GM19395 (cell line): ENCODE results near the gene CTNNBIP1.
"Not testable (repeated sequence)": the region's sequence is repeated elsewhere in the genome, so short reads cannot be mapped to it uniquely, and the experiment has no call there.

Experiments used
- ATAC-seq: cut with Tn5 transposase; IDR thresholded peaks from one replicate; pipeline ENCODE4 v1.9.1; 2021; ENCODE audit warnings: mild to moderate bottlenecking, moderate library complexity; ENCODE audit not compliant: unreplicated experiment

CTNNBIP1 gene, protein sequence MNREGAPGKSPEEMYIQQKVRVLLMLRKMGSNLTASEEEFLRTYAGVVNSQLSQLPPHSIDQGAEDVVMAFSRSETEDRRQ

DNA sequence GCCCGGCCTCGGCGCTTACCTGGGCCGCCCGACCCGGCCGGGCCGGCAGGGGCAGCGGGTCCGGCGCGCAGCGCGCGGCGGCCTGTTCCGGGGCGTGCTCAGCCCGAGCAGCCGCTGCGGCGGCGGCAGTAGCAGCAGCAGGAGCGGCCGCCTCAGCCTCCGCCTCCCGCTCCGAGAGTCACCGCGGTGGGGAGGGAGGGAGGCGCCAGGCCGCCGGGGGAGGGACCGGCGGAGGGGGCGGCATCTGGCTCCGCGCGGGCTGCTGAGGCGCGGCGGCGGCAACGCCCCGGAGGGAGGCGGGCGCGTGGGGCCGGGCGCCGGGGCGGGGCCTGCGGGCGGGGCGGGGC, at the start of gene CTNNBIP1:
TSS of gene CTNNBIP1 (minus strand) at position 194 of the 347 bp plus-strand sequence. CDS start 38,205 bp downstream, outside the sequence.
- peak; percentile 71 for ATAC-seq

DNA sequence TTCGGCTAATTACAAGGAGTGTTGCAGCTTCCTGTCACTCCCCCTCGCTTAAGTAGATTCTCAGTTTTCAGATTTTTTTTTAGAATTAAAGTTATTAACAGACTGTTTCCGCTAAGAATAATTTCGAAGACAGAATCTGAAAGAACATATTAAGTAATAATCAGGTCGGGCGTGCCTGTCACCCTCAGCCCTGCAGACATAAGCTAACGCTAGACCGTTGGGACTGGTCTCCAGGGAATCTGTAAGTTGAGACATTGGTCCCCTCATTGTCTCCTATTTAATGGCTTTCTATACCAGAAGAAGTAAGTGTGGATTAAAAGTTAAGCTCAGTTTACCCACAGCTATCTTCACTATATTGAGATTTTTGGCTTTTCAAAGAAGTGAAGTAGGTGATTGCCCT, 47.7 kb upstream of the CTNNBIP1 start:
- ATAC-seq: no peak

DNA sequence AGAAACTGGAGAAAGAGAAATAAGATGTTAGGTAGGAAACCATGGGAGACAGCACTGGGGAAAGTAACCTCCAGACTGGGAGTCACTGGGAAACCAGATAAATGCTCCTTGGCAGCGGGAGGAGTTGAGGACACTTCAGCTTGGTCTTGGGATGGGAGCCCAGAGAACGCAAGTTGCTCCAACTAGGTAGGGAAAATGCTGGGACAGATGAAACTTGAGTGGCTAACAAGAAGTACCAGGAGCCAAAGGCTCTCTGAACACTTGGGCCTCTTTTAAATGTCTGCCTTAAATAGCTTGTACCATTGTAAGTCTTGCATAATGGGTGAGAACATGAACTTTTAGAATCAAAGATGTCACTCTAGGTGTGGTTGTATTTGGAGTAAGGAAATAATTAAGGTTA, 36.2 kb upstream of the CTNNBIP1 start:
- no peak for ATAC-seq

DNA sequence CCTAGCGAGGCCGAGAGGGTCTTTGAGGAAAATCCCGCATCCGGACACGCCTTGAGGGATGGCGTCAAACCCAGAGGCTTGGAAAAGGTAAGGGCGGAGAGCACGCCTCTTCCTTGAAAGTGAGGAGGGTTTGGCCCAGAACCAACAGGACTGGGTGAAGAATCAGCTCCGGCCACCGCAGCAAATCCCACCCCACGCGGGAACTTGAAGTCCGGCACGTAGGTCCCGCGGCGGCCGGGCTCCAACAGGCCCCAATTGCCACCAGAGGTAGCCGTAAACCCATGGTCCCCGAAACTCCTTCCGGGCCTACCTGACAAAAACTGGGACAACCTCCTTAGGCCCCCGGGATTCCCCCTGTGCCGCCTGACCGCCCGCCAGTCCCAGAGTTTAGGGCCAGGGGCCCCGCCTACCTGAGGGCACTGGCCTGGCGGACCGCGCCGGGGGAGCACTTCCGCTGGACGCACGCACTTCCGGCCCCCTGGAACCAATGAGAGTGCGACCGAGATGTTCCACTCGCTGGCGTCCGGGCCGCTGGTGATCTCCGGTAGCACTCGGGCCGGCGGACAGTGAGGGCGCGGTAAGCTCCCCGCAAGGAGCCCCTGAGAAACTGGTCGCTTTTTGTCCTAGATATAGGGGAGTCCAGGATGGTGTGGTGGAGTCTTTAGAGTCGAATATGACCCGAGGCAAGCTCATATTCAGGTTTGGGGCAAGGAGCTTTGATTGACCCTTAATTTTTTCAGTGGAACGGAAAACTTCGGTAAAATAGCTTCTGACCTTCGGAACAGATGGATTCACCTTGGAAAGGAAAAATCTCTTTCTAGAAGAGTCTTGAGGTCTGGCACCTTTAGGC, 33.1 kb upstream of the CTNNBIP1 start, which contains the start of the genes LZIC and NMNAT1:
TSS of gene LZIC (minus strand) at position 453 of the 850 bp plus-strand sequence. CDS start 6,772 bp downstream, outside the sequence.
TSS of gene NMNAT1 (plus strand) at position 537 of the 850 bp plus-strand sequence. CDS start 28,599 bp downstream, outside the sequence.
- ATAC-seq: peak; percentile 92

DNA sequence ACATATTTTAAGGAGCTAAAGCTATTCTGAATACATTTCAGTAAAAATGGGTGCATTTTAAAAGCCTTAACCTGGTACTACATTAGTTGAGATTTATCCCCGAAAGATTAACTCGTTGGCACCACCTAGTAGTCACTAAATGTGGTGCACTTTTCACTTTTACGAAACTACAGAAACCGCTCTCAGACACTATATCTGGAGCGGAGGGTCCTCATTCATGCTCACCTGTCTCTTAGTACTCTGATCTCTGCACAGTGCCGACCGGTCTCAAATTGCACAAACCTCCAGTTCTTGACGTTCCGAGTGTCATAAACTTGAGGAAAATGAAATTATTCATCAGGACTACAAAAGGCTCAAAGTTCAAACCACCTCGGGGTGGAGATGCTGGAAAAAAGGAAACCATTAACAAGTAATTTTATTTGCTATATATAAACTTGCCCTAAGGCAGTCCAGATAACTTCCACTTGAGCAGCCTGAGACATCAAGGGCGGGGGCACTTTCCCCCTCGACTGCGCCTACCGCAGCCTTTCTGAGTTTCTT, 32.4 kb upstream of the CTNNBIP1 start:
- peak; percentile 43 for ATAC-seq

DNA sequence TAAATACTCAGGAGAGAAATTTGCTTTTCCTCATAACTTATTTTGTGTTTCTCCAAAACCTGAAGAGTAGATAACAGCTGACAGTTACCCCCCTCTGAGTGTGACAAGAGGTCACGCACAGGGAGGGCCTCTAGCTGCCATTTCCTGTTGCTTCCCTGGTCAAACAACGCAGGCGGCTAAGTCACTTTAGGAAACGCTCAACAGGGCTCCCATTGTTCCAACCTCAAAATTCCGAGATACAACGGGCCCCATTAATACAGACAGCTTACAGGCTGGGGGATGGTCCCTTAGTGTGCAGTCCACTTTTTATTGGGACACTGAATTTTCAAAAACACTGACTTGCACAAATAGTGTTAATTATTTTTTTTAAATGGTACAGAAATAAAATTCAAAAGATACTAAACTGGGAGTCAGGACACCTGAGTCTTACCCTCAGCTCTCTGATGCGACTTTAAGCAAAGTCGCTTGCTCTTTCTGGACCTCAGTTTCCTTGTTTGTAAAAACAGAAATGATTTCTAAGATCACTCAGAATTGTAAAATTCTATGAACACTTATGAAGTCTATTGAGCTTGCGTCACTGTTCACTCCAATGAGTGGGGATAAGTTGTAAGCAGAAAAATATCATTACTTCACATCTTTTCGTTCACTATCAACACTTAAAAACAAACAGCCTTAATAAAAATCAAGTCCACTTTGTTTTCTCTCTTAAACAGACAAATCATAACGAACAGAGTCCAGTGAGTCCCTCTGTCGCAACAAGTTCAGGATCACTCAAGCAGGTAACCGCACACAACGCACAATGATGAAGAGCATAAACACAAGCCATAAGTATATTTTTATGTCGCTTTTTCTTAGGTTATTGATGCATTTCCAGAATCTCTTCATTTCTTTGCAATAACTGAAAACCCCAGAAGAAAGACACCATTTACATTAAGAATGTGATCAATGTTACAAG, 19.6 kb upstream of the CTNNBIP1 start:
- no peak for ATAC-seq

DNA sequence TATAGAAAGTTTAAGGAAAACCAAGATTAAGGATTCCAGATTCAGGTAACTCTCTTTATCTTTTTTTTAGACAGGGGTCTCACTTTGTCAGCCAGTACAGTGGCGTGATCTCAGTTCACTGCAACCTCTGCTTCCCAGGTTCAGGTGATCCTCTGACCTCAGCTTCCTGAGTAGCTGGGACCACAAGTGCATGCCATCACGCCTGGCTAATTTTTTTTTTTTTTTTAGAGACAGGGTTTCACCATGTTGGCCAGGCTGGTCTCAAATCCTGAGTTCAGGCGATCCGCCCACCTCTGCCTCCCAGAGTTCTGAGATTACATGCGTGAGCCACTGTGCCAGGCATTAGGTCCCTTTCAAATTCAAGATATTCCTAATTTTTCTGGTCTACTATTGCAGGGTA, 17.2 kb upstream of the CTNNBIP1 start:
- no peak for ATAC-seq

DNA sequence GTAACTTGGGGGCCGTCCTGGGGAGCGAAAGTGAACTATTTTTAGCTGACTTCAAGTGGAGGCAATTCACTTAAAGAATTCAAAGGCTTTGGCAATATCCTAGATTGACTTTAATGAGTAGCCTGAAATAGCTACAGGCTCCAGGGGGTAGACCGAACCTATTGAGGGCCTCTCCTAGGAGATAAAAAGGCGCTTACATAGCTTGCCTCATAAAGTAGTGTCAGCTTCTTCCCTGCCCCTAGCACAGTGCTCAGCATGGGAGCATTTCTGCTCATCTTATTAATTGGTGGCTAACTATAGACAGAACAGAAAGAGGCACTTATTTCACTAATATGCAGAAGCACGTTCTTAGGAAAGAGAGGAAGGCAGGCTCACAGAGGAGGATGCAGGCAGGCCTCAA, 12.3 kb upstream of the CTNNBIP1 start:
- no peak for ATAC-seq

DNA sequence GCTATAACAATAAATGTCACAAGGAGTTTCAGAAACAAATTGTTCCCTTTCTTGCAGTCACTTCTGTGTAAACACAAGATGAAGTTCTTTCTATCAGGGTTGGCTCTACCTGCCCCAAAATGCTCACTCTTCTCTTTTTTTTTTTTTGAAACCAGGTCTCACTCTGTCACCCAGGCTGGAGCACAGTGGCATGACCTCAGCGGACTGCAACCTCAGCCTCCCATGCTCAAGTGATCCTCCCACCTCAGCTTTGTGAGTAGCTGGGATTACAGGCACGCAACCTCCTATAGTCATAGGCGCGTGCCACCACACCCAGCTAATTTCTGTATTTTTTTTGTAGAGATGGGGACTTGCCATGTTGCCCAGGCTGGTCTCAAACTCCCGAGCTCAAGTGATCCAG, 10.5 kb upstream of the CTNNBIP1 start:
- ATAC-seq: no peak

DNA sequence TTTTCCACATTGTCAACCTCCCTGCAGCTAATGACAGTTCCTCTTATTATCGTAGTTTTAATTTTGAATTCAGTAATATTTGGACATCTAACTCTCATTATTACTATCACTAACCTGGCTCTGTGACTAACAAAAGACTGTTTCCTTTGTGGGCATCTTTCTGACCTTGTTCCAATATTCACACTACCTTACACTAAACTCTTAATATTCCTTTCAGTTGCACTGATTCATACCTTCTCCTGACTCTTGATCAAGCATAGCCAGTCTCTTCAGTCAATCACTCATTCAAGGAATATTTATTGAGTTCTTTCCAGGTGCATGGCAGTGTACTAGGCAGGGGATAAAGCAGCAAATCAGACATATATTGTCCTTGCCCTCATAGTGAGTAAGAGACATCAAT, 7.8 kb upstream of the CTNNBIP1 start:
- no peak for ATAC-seq

DNA sequence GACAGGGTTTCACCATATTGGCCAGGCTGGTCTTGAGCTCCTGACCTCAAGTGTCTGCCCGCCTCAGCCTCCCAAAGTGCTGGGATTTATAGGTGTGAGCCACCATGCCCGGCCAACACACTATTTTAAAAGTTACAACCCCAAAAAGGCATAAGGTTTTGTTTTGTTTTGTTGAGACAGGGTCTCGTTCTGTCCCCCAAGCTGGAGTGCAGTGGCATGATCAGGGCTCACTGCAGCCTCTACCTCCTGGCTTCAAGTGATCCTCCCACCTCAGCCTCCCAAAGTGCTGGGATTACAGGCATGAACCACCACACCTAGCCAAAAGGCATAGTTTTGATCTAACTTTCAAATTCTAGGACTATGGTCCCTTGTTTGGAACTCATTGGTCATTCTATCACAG, 7.4 kb upstream of the CTNNBIP1 start:
- ATAC-seq: not testable (repeated sequence)

DNA sequence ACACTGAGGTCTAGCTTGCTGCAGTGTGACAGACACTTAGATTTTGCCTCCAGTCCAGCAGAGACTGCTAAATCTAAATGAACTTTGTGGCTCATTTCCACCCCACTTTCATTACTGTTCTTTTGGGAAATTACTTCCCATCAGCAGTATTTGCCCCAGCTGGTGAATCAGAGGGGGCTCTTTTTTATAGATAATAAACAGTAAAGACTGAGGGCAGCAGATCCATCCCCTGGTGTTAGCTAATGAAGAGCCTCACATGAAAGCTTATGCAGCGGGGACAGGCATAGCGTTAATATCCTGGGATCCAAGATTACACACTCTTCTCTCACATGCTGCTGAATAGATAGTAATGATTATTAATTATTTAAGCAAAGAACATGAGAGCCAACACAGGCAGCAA, 6.4 kb upstream of the CTNNBIP1 start:
- ATAC-seq: no peak

DNA sequence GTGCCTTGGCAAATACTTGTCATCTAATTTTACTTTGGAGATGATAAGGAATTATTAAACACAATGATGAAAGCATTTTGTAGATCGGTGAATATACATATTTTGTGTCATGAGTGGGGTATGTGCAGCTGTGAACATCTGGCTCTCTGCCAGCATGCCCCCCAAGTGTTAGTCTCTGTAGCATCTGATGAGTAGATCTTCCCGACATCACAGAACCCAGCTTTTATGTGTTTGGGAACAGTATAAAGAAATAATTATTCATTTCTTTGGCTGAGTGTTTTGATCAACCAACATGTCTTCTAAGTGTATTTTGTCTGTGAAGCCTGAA, 4.5 kb upstream of the CTNNBIP1 start:
- ATAC-seq: no peak

DNA sequence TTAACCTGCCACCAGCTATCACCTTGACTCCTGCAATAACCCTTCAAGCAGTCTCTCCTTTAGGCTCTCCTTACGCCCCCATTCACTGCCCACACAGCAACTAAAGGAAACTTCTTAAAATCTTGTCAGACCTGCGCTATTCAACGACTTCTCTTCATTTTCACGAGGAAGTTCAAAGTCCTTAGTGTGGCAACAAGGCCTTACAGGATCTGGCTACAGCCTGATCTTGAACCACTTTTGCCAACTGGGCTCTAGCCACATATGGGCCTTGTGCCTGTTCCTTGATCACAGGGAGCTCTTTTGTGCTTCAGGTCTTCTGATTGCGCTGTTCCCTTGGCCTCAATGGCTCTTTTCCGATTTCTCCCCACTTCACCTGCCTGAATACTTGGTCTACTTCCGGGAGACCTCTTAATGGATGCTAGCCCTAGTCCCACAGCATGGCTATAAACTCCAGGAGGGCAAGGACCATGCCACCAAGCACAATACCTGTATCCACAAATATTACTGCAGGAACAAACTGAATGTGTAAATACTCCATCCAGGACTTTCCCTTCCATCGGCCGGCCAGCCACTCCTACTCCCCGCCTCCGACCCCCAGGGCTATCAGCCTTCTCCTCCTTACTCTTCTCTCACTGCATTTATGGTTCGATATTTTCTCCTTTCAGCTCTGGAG, 2.3 kb upstream of the CTNNBIP1 start:
- ATAC-seq: no peak

DNA sequence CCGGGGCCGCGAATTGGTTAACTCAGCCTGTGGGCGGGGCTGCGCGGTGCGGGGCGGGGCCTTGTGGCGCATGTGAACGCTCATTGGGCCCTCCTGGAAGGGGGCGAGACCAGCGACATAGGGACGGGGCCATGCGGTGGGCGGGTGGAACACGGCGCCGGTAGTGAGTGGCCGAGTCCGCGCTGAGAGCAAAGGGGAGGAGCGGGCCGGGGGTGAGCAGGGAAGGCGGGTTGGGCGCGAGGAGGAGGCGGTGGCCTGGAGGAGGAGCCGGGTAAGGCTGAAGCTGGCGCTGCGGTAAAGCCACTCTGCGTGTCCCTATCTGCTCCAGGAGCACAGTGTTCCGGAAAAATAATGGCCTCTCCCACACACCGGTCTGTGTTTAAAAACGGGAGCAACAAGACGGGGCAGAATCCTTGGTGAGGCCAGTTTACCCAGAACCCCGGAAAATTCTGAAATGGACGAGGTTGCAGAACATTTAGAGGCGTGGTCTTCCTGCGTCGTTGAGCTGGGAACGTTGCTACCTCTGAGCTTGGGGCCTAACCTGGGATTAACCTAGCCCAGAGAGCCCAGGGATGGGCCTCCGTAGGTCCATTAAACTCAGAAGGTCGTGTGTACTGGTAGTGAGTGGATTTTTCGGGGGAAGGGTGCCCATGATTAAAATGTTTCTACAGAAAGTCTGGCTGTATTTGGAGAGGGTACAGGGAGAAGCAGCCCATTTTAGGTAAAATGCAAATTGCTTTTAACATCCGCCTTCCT, 532 bp upstream of the CTNNBIP1 start:
- peak; percentile 93 for ATAC-seq

DNA sequence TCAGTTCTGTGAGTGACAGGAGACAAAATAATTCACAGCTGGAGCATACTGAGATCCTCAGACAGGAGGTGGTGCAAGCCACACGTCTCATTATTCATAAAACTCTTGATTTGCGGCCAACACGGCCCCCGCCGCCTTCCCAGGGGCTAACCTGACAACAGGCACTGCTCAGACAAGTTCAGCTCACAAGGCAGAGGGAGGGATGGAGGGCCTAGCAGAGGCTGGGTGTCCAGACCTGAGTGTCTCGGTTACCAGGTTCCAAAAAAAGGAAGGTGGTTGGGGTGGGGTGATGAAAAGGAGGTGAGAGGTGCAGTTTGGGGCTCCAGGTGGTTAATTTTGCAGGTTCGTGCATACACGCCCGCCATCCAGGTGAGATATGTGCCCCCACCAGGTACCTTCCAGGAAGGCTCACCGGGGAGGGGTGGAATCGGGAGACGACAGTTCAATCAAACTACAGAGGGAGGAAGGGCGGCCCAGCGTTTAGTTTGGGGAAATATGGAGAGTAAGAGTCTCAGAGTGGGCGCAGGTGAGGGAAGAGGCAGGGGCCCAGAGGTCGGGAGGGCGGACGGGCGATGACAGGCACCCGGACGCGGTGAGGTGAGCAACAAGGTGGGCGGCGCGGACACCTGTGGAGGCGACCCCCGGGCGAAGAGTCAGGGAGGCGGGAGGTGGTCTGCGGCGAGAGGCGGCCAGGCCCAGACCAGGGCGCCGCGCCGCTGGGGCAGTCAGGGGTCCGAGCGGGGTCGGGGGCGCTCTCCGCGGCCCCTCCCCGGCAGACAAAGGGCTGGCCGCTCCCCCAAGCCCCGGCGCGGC, 629 bp downstream of the CTNNBIP1 start:
- peak; percentile 8 for ATAC-seq

DNA sequence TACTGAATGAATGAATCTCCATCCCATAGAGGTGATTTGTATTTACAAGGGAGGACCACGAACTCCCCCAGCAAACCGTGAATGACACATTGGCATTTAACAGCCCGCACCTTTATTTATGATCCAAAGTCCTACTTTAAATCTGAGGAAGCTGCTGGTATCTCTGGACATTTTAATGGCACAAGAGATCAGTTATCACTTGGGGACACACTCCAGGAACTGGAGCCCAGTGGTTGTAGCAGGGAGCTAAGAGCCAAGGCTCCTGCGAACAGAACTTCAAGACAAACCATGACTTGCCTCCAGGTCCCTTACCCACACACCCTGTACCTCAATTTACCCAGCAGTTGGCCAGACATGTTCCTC, 1.2 kb downstream of the CTNNBIP1 start:
- ATAC-seq: no peak

DNA sequence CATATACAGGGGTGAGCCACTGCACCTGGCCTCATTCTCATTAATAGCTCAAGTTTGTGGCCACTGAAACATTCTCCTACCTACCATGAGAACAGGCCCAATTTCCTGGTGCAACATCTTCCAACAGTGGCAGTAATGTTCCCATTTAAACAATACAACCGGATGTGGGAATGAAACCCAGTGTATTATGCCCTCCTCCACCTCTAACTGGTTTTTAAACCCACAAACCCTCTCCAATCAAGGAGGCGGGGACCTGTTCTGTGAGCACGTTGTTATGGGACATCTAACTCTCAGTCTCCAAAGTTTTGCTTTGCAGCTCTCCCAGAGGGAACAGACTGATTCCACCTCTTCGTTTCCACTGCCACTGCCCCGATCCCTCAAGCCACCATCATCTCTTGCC, 2.6 kb downstream of the CTNNBIP1 start:
- no peak for ATAC-seq

DNA sequence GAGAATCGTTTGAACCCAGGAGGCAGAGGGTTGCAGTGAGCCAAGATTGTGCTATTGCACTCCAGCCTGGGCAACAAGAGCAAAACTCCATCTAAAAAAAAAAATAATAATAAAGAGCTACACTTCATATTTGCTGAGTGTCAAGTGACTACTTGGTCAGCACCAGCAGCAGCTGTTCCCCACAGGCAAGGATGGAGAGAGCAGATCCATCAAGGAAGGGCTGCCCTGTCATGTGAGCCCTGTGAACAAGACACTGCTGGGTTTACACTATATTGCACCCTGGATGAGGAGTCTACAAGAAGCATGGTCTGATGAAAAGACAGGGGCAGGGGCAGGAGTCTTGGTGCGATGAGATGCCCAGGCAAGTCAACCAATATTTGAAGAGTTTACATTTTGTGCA, 3.6 kb downstream of the CTNNBIP1 start:
- no peak for ATAC-seq
